ENCODE data around the gene ARHGEF4.

DNA sequence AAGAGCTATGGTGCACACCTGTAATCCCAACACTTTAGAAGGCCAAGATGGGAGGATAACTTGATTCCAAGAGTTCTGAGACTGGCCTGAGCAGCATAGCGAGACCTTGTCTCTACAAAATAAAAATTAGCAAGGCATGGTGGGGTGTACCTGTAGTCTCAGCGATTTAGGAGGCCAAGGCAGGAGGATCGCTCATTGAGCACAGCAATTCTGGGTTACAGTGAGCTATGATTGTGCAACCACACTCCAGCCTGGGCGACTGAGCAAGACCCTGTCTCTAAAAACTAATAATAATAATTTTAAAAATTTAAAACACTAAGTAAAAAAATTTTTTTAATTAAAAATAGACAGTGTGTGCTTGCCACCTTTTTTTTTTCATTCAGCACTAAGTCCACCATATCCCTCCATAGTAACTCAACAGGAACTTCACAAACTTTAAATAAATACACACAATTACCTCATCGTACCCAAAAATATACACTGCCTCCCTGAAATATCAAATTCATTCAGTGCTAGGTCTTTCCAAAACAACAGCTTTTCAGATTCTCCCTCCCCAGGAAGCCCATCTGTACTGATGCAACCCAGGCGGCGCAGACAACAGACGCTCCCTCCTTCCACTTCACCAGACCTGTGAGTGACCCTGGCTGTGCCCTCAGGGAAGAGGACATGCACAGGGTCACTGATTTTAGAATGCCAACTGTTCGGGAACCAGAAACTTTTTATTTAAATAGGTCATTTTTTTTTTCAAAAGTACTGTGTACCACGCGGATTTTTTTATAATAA lies 227.0 kb downstream of the ARHGEF4 start:
- TF ChIP-seq, protein P1, sequence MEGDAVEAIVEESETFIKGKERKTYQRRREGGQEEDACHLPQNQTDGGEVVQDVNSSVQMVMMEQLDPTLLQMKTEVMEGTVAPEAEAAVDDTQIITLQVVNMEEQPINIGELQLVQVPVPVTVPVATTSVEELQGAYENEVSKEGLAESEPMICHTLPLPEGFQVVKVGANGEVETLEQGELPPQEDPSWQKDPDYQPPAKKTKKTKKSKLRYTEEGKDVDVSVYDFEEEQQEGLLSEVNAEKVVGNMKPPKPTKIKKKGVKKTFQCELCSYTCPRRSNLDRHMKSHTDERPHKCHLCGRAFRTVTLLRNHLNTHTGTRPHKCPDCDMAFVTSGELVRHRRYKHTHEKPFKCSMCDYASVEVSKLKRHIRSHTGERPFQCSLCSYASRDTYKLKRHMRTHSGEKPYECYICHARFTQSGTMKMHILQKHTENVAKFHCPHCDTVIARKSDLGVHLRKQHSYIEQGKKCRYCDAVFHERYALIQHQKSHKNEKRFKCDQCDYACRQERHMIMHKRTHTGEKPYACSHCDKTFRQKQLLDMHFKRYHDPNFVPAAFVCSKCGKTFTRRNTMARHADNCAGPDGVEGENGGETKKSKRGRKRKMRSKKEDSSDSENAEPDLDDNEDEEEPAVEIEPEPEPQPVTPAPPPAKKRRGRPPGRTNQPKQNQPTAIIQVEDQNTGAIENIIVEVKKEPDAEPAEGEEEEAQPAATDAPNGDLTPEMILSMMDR (conservative IDR thresholded peaks at IDR 0.05; ENCODE audit: low read depth in 2 of 2), result no peak
- no peak for TF ChIP-seq EZH2 (IDR thresholded peaks at IDR 0.05; ENCODE audit: low read depth, unreplicated experiment)
- no peak for TF ChIP-seq POLR2AphosphoS5 (IDR thresholded peaks at IDR 0.05; ENCODE audit: low read depth)

Measured in GM23338 (cell line).